HepG2 (cell line): Measurements from ENCODE around the gene ANO2. TPM values are rescaled to one million over a fixed set of nuclear protein-coding genes. Genes with fewer than 3 reads are reported as not detected.

Source experiments
- ATAC-seq: fragments of 200-7000 bp; cut with Tn5 transposase; 3 replicates; pipeline ENCODE4 v1.9.1; 2020; ENCODE audit warnings: mild to moderate bottlenecking, moderate library complexity
- BruUV-seq: library from RNA; stranded (reverse); fragments of 400-500 nt; replicated peaks from 2 replicates; lab custom pipeline; 2021; lab: Mats Ljungman, UMichigan
- CTCF ChIA-PET: fragments of 300-600 bp; formaldehyde crosslinking; extraction: SDS; loops from one replicate; lab custom pipeline; 2021; ENCODE audit warnings: low total read pairs, inconsistent platforms, low intra/inter-chr PET ratio; lab: Yijun Ruan, JAX
- POLR2A ChIA-PET: fragments of 350-600 bp; sonication (Branson Sonifier 250); formaldehyde crosslinking; loops from one replicate; lab custom pipeline; 2020; ENCODE audit warnings: antibody characterized with exemption, inconsistent platforms; lab: Yijun Ruan, JAX
- DNase-seq: peaks from one replicate; pipeline ENCODE4 v3.0.0-alpha.2; 2015; ENCODE audit warnings: low spot score
- FAIRE-seq: peaks from 3 replicates; lab custom pipeline; 2011; peaks lifted over from hg19 to GRCh38; lab: Jason Lieb, UNC
- H2AFZ ChIP-seq: one replicate; pipeline ENCODE4 v1.6.1; 2011; ENCODE audit warnings: low read length, inconsistent platforms
- H3K27ac ChIP-seq: fragments of 300-600 bp; 3 replicates; pipeline ENCODE4 v1.8.0; 2011; ENCODE audit warnings: mixed run types, mild to moderate bottlenecking, mixed read lengths, low read length, inconsistent platforms; ENCODE audit not compliant: insufficient read depth; ENCODE audit errors: extremely low read length
- H3K27me3 ChIP-seq, 2 experiments: fragments of 200-600 bp in 1 of 2; 2 replicates in 1 of 2; 3 replicates in 1 of 2; pipeline versions ENCODE4 v1.6.0 to v1.8.0; 2011; ENCODE audit warnings: low read length in 2 of 2, mild to moderate bottlenecking in 2 of 2, moderate library complexity in 2 of 2, inconsistent platforms in 1 of 2; ENCODE audit not compliant: insufficient read depth in 2 of 2, control insufficient read depth in 1 of 2
- H3K36me3 ChIP-seq, 2 experiments: fragments of 200-600 bp in 1 of 2; replicated peaks in 1 of 2; 2 replicates in 1 of 2; 3 replicates in 1 of 2; pipeline versions ENCODE4 v1.5.1 to v1.8.0; 2011; ENCODE audit warnings: low read length in 2 of 2, inconsistent platforms in 1 of 2; ENCODE audit not compliant: insufficient read depth in 2 of 2, control insufficient read depth in 1 of 2
- H3K4me1 ChIP-seq: 2 replicates; pipeline ENCODE4 v1.5.1; 2012; ENCODE audit warnings: low read length, inconsistent platforms; ENCODE audit not compliant: insufficient read depth
- H3K4me2 ChIP-seq: 2 replicates; pipeline ENCODE4 v1.6.0; 2011; ENCODE audit warnings: low read depth, low read length, inconsistent platforms
- H3K4me3 ChIP-seq, 3 experiments: fragments of 200-600 bp in 1 of 3; sonication (generic), shearing (Covaris generic) in 1 of 3; replicated peaks in 1 of 3; 2 replicates each; pipeline ENCODE4 v1.5.1; 2011 to 2016; ENCODE audit warnings: low read length in 3 of 3, inconsistent platforms in 2 of 3, low read depth in 2 of 3, mild to moderate bottlenecking in 2 of 3, control low read depth in 1 of 3, mixed read lengths in 1 of 3; ENCODE audit not compliant: insufficient read depth in 1 of 3
- H3K79me2 ChIP-seq: one replicate; pipeline ENCODE4 v1.6.1; 2011; ENCODE audit warnings: low read length, inconsistent platforms; ENCODE audit not compliant: insufficient read depth
- H3K9ac ChIP-seq: 2 replicates; pipeline ENCODE4 v1.6.0; 2011; ENCODE audit warnings: mild to moderate bottlenecking, low read depth, low read length, inconsistent platforms; ENCODE audit not compliant: insufficient read depth
- H3K9me3 ChIP-seq: 2 replicates; pipeline ENCODE4 v1.5.1; 2012; ENCODE audit warnings: mild to moderate bottlenecking, low read length
- H4K20me1 ChIP-seq: 2 replicates; pipeline ENCODE4 v1.6.0; 2011; ENCODE audit warnings: inconsistent platforms, mild to moderate bottlenecking, low read length, moderate library complexity; ENCODE audit not compliant: insufficient read depth
- CHD2 ChIP-seq: IDR thresholded peaks from 2 replicates; pipeline ENCODE4 v1.6.1; 2011; ENCODE audit warnings: low read depth, low read length, improper control_type of control experiment
- DPF2 ChIP-seq: sonication (generic); formaldehyde crosslinking; IDR thresholded peaks from 2 replicates; pipeline ENCODE4 v1.4.0; 2020; ENCODE audit warnings: mild to moderate bottlenecking, low read depth, missing genetic modification reagents, borderline replicate concordance
- HMG20A ChIP-seq: IDR thresholded peaks from 2 replicates; pipeline ENCODE4 v1.6.1; 2016; ENCODE audit warnings: borderline replicate concordance
- HMG20B ChIP-seq: conservative IDR thresholded peaks from 2 replicates; pipeline ENCODE4 v1.6.1; 2016; ENCODE audit warnings: missing genetic modification reagents, missing compliant biosample characterization
- JDP2 ChIP-seq: sonication (generic); formaldehyde crosslinking; IDR thresholded peaks from 2 replicates; pipeline ENCODE4 v1.8.1; 2022; ENCODE audit warnings: missing genetic modification reagents, borderline replicate concordance
- KMT2B ChIP-seq: IDR thresholded peaks from 2 replicates; pipeline ENCODE4 v1.6.1; 2016; ENCODE audit warnings: missing genetic modification reagents, missing compliant biosample characterization
- NFKBIZ ChIP-seq: IDR thresholded peaks from 2 replicates; pipeline ENCODE4 v1.6.1; 2018; ENCODE audit warnings: missing genetic modification reagents, missing compliant biosample characterization
- RCOR2 ChIP-seq: IDR thresholded peaks from 2 replicates; pipeline ENCODE4 v1.6.1; 2016; ENCODE audit warnings: missing biosample characterization, missing genetic modification reagents
- SMYD3 ChIP-seq: sonication (generic); formaldehyde crosslinking; IDR thresholded peaks from 2 replicates; pipeline ENCODE4 v1.8.1; 2023; ENCODE audit warnings: mild to moderate bottlenecking, missing genetic modification reagents
- TEAD3 ChIP-seq: optimal IDR thresholded peaks from 2 replicates; pipeline ENCODE3; 2016; ENCODE audit warnings: borderline replicate concordance
- THYN1 ChIP-seq: sonication (generic); formaldehyde crosslinking; IDR thresholded peaks from 2 replicates; pipeline ENCODE4 v1.8.1; 2023; ENCODE audit warnings: low read depth, mild to moderate bottlenecking, moderate library complexity, missing genetic modification reagents, borderline replicate concordance
- ZBTB49 ChIP-seq: sonication (generic); formaldehyde crosslinking; IDR thresholded peaks from 2 replicates; pipeline ENCODE4 v1.4.0; 2020; ENCODE audit warnings: missing genetic modification reagents, borderline replicate concordance
- ZNF136 ChIP-seq: sonication (generic); formaldehyde crosslinking; IDR thresholded peaks from 2 replicates; pipeline ENCODE4 v1.8.1; 2022; ENCODE audit warnings: low read depth, mild to moderate bottlenecking, moderate library complexity, missing genetic modification reagents
- ZNF205 ChIP-seq: IDR thresholded peaks from 2 replicates; pipeline ENCODE4 v1.6.1; 2018; ENCODE audit warnings: missing biosample characterization, missing genetic modification reagents
- ZNF317 ChIP-seq: sonication (generic); formaldehyde crosslinking; IDR thresholded peaks from 2 replicates; pipeline ENCODE4 v1.5.0; 2020; ENCODE audit warnings: mild to moderate bottlenecking, missing genetic modification reagents
- ZNF563 ChIP-seq: sonication (generic); formaldehyde crosslinking; IDR thresholded peaks from 2 replicates; pipeline ENCODE4 v1.8.0; 2022; ENCODE audit warnings: mild to moderate bottlenecking, moderate library complexity, missing genetic modification reagents
- ZNF670 ChIP-seq: sonication (generic); formaldehyde crosslinking; IDR thresholded peaks from 2 replicates; pipeline ENCODE4 v1.8.0; 2022; ENCODE audit warnings: mild to moderate bottlenecking, missing genetic modification reagents, borderline replicate concordance
- ZNF788 ChIP-seq: sonication (generic); formaldehyde crosslinking; IDR thresholded peaks from 2 replicates; pipeline ENCODE4 v1.5.0; 2020; ENCODE audit warnings: mild to moderate bottlenecking, missing genetic modification reagents, borderline replicate concordance
- WGBS: methylation state at CpG from one replicate; pipeline ENCODE4 v1.1.6; 2017; ENCODE audit warnings: low lambda C conversion rate; 5-methylcytosine and 5-hydroxymethylcytosine counted together
- in situ Hi-C: cut with HindIII; loops from 2 replicates; pipeline ENCODE4 v1.10.0; 2017; ENCODE audit warnings: low pct_unique_long_range_greater_than_20kb; ENCODE audit not compliant: extremely low pct_ligation_motif_present
- intact Hi-C: fragments of 100-400 bp; cut with micrococcal nuclease; formaldehyde crosslinking; loops from one replicate; pipeline ENCODE4 v1.10.0; 2022; ENCODE audit not compliant: unreplicated experiment
- polyA plus RNA-seq, 8 experiments: library from polyadenylated mRNA; depleted of rRNA in 3 of 8; stranded (reverse) in 7 of 8; unstranded in 1 of 8; fragments of >200 nt; fragmentation: Illumina TruSeq in 4 of 8; extraction: Trizol in 4 of 8; gene quantifications; 2 replicates each; pipeline versions ENCODE4 v1.2.1 to v1.2.3, GENCODE V29; 2011 to 2016; ENCODE audit warnings: low read depth in 4 of 8, missing spikeins in 1 of 8, mixed read lengths in 1 of 8; ENCODE audit not compliant: insufficient read depth in 1 of 8
- total RNA-seq, 5 experiments: library from RNA; depleted of rRNA; stranded (reverse); fragments of >200 nt; fragmentation: Illumina TruSeq; extraction: Trizol; gene quantifications; 2 replicates each; pipeline ENCODE4 v1.2.3, GENCODE V29; 2016; ENCODE audit warnings: low read depth in 1 of 5

Gene ANO2
- total and polyA plus RNA-seq, 2 of the 13 experiments (the other 11 are each of a cell fraction or from before 2014, with no cell fraction given) = 0.18 TPM; not detected in 1

DNA sequence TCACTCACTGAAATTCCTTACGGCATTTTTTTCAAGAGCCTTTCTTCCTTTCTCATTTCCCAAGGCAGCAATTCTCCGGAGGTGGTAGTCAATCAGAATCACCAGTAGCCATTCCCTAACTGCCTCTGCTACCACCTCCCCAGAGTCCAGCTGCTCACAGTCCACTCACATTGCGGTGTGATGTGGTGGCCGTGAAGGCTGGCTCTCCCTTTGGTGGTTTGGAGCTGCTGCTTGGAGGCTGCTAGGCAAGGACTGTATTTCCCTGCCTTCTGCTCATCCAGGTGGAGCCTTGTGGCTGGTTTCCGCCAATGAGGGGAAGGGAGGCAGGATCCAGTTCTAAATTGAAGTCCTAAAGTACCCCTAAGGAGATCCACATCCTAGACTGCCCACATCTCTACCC is 222.0 kb downstream of the ANO2 start:
- H3K4me1 ChIP-seq = no peaks in the 10 kb centered on the region
- no peak overlapping the region for H2AFZ ChIP-seq
- H3K27me3 ChIP-seq = peaks cover 0 to 1% of the 10 kb centered on the region in 2 experiments; a peak in 2 of 5 replicates
- no TSS peak for BruUV-seq
- H3K4me2 ChIP-seq = no peak overlapping the region
- no peak overlapping the region for H3K4me3 ChIP-seq
- 38% methylated on average over 5 of the region's 5 CpGs for WGBS
- H3K36me3 ChIP-seq = no peaks in the 10 kb centered on the region
- TF ChIP-seq ZNF563 = no peak
- no peak for TF ChIP-seq ZNF670 (CRISPR knock-in tag)
- TF ChIP-seq RCOR2 (CRISPR knock-in tag) = no peak
- no peak for TF ChIP-seq ZNF317 (CRISPR knock-in tag)
- TF ChIP-seq HMG20A (CRISPR knock-in tag) = no peak
- no peak for TF ChIP-seq DPF2 (CRISPR knock-in tag)
- no peak for TF ChIP-seq TEAD3 (CRISPR knock-in tag)
- TF ChIP-seq ZNF136 (CRISPR knock-in tag) = no peak
- no peak for TF ChIP-seq SMYD3 (CRISPR knock-in tag)
- no peak for TF ChIP-seq CHD2
- no peak for TF ChIP-seq JDP2
- TF ChIP-seq KMT2B (CRISPR knock-in tag) = no peak
- no peak for TF ChIP-seq ZBTB49 (CRISPR knock-in tag)
- no peak for TF ChIP-seq NFKBIZ (CRISPR knock-in tag)
- no peak for TF ChIP-seq ZNF788 (CRISPR knock-in tag)
- no peak for TF ChIP-seq THYN1 (CRISPR knock-in tag)
- TF ChIP-seq ZNF205 = no peak
- no peak for TF ChIP-seq HMG20B
- no peak for DNase-seq
- no peak for FAIRE-seq
- ChIA-PET CTCF (no interaction called here), POLR2A (no interaction called here)
- H3K9me3 ChIP-seq = no peaks in the 10 kb centered on the region
- no peaks in the 10 kb centered on the region for H3K79me2 ChIP-seq
- in situ Hi-C loops (no loop called here), intact Hi-C loops (no loop called here)
- ATAC-seq = no peak
- H4K20me1 ChIP-seq = no peaks in the 10 kb centered on the region
- no peak overlapping the region for H3K27ac ChIP-seq
- H3K9ac ChIP-seq = no peak overlapping the region
